Measurements from ENCODE around the gene TMEM151A. TPM values are rescaled to one million over a fixed set of nuclear protein-coding genes. Genes with fewer than 3 reads are reported as not detected.

The TMEM151A gene
- total and polyA plus RNA-seq, 4 donors: 0.05 to 0.13 TPM; not detected in 2

DNA sequence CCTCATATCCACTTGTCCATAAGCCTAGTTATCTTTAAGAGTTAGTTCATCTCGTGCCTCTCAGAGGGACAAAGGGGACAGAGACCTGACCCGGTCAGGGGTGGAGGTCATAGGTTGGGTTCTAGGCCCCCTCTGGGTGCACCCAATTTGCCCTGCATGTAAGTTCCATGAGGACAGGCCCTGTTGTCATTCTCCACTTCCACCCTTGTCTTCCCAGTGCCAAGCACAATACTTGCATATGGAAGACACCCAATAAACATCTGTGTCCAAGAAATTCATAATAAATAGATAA lies 1.4 kb upstream of the TMEM151A start:
- WGBS: 77% methylated on average over 2 of the region's 2 CpGs
- H3K4me3 ChIP-seq (ENCODE audit: low read depth in 1 of 3, low read length in 3 of 3): no peak overlapping the region
- no peak for DNase-seq (ENCODE audit: low spot score)

DNA sequence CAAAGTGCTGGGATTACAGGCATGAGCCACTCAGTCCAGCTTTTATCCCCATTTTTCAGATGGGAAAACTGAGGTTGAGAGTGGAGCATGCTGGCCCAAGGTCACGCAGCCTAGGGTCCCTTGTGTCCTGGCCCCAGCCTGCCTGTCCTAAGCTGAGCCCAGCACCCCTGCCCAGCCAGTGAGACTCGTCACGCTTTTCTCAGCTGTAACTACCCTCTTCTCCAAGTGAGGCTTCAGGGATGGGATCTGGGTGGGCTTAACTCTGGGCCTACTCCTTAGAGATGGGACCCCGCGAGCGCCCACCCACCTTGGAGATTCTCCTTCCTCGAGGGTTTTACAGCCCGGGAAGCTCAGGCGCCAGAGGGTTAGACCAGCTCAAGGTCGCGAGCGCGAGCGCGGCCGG lies 390 bp upstream of the TMEM151A start:
- DNase-seq (ENCODE audit: low spot score): no peak
- TF ChIP-seq HNF4A (conservative IDR thresholded peaks at IDR 0.05): no peak
- no peak for TF ChIP-seq NR2F2 (IDR thresholded peaks at IDR 0.05)
- TF ChIP-seq JUND (IDR thresholded peaks at IDR 0.05): no peak
- TF ChIP-seq, protein P1, sequence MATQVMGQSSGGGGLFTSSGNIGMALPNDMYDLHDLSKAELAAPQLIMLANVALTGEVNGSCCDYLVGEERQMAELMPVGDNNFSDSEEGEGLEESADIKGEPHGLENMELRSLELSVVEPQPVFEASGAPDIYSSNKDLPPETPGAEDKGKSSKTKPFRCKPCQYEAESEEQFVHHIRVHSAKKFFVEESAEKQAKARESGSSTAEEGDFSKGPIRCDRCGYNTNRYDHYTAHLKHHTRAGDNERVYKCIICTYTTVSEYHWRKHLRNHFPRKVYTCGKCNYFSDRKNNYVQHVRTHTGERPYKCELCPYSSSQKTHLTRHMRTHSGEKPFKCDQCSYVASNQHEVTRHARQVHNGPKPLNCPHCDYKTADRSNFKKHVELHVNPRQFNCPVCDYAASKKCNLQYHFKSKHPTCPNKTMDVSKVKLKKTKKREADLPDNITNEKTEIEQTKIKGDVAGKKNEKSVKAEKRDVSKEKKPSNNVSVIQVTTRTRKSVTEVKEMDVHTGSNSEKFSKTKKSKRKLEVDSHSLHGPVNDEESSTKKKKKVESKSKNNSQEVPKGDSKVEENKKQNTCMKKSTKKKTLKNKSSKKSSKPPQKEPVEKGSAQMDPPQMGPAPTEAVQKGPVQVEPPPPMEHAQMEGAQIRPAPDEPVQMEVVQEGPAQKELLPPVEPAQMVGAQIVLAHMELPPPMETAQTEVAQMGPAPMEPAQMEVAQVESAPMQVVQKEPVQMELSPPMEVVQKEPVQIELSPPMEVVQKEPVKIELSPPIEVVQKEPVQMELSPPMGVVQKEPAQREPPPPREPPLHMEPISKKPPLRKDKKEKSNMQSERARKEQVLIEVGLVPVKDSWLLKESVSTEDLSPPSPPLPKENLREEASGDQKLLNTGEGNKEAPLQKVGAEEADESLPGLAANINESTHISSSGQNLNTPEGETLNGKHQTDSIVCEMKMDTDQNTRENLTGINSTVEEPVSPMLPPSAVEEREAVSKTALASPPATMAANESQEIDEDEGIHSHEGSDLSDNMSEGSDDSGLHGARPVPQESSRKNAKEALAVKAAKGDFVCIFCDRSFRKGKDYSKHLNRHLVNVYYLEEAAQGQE (IDR thresholded peaks at IDR 0.05): no peak
- TF ChIP-seq SP1 (IDR thresholded peaks at IDR 0.05): no peak
- TF ChIP-seq TAF1 (conservative IDR thresholded peaks at IDR 0.05): no peak
- TF ChIP-seq FOXA1 (IDR thresholded peaks at IDR 0.05): no peak
- no peak for TF ChIP-seq YY1 (IDR thresholded peaks at IDR 0.05)
- no peak for TF ChIP-seq FOXA2 (IDR thresholded peaks at IDR 0.05)
- H3K9ac ChIP-seq (ENCODE audit: low read depth in 1 of 2, low read length in 2 of 2): no peak overlapping the region
- H3K27ac ChIP-seq (ENCODE audit: low read depth in 1 of 2, low read length in 2 of 2): no peak overlapping the region
- peaks cover 19 to 36% (median 29%) of the 10 kb centered on the region in 4 donors for H3K4me1 ChIP-seq (ENCODE audit: control insufficient read depth in 4 of 4, insufficient read depth in 4 of 4, low read length in 3 of 4)
- peaks cover 0 to 5% (median 0%) of the 10 kb centered on the region in 4 donors for H3K27me3 ChIP-seq (ENCODE audit: control insufficient read depth in 4 of 4, insufficient read depth in 4 of 4, low read length in 3 of 4)
- no peaks in the 10 kb centered on the region for H3K36me3 ChIP-seq (ENCODE audit: control insufficient read depth in 4 of 4, insufficient read depth in 3 of 4, low read depth in 1 of 4, low read length in 3 of 4)
- 20% methylated on average over 16 of the region's 16 CpGs for WGBS
- no peaks in the 10 kb centered on the region for H3K9me3 ChIP-seq (ENCODE audit: control insufficient read depth in 4 of 4, low read length in 3 of 4)
- H3K4me3 ChIP-seq (ENCODE audit: low read depth in 1 of 3, low read length in 3 of 3): peak overlapping the region in 1 of 3 donors; percentile 47

More for the DNA sequence above, 1.4 kb upstream of the TMEM151A start:
- H3K27ac ChIP-seq (ENCODE audit: low read depth in 1 of 2, low read length in 2 of 2): no peak overlapping the region
- peaks cover 0 to 5% (median 0%) of the 10 kb centered on the region in 4 donors for H3K27me3 ChIP-seq (ENCODE audit: control insufficient read depth in 4 of 4, insufficient read depth in 4 of 4, low read length in 3 of 4)
- no peaks in the 10 kb centered on the region for H3K36me3 ChIP-seq (ENCODE audit: control insufficient read depth in 4 of 4, insufficient read depth in 3 of 4, low read depth in 1 of 4, low read length in 3 of 4)
- no peaks in the 10 kb centered on the region for H3K9me3 ChIP-seq (ENCODE audit: control insufficient read depth in 4 of 4, low read length in 3 of 4)
- TF ChIP-seq FOXA1 (IDR thresholded peaks at IDR 0.05): no peak
- TF ChIP-seq, protein P1 (IDR thresholded peaks at IDR 0.05): no peak
- TF ChIP-seq YY1 (IDR thresholded peaks at IDR 0.05): no peak
- TF ChIP-seq, protein P2, sequence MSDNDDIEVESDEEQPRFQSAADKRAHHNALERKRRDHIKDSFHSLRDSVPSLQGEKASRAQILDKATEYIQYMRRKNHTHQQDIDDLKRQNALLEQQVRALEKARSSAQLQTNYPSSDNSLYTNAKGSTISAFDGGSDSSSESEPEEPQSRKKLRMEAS (IDR thresholded peaks at IDR 0.05): no peak
- TF ChIP-seq RAD21 (IDR thresholded peaks at IDR 0.05): no peak
- TF ChIP-seq EGR1 (IDR thresholded peaks at IDR 0.05; ENCODE audit: low read depth in 2 of 2): no peak
- TF ChIP-seq JUND (IDR thresholded peaks at IDR 0.05): no peak
- TF ChIP-seq SP1 (IDR thresholded peaks at IDR 0.05): no peak
- TF ChIP-seq RXRA (IDR thresholded peaks at IDR 0.05): no peak
- TF ChIP-seq, protein P3, sequence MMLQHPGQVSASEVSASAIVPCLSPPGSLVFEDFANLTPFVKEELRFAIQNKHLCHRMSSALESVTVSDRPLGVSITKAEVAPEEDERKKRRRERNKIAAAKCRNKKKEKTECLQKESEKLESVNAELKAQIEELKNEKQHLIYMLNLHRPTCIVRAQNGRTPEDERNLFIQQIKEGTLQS (IDR thresholded peaks at IDR 0.05): no peak
- TF ChIP-seq, protein P4, sequence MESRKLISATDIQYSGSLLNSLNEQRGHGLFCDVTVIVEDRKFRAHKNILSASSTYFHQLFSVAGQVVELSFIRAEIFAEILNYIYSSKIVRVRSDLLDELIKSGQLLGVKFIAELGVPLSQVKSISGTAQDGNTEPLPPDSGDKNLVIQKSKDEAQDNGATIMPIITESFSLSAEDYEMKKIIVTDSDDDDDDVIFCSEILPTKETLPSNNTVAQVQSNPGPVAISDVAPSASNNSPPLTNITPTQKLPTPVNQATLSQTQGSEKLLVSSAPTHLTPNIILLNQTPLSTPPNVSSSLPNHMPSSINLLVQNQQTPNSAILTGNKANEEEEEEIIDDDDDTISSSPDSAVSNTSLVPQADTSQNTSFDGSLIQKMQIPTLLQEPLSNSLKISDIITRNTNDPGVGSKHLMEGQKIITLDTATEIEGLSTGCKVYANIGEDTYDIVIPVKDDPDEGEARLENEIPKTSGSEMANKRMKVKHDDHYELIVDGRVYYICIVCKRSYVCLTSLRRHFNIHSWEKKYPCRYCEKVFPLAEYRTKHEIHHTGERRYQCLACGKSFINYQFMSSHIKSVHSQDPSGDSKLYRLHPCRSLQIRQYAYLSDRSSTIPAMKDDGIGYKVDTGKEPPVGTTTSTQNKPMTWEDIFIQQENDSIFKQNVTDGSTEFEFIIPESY (IDR thresholded peaks at IDR 0.05): no peak
- H3K9ac ChIP-seq (ENCODE audit: low read depth in 1 of 2, low read length in 2 of 2): no peak overlapping the region
- H3K4me1 ChIP-seq (ENCODE audit: control insufficient read depth in 4 of 4, insufficient read depth in 4 of 4, low read length in 3 of 4): peaks cover 19 to 45% (median 36%) of the 10 kb centered on the region in 4 donors

Measured in liver (tissue), 9 donors.